ENCODE measurements around the gene RPL19. TPM values are rescaled to one million over a fixed set of nuclear protein-coding genes. Genes with fewer than 3 reads are reported as not detected.
"Not testable (repeated sequence)": the region's sequence is repeated elsewhere in the genome, so short reads cannot be mapped to it uniquely, and the experiment has no call there.

Gene RPL19
- total and polyA plus RNA-seq, 5 donors, result 1,060 to 1,781 (median 1,116) TPM

DNA sequence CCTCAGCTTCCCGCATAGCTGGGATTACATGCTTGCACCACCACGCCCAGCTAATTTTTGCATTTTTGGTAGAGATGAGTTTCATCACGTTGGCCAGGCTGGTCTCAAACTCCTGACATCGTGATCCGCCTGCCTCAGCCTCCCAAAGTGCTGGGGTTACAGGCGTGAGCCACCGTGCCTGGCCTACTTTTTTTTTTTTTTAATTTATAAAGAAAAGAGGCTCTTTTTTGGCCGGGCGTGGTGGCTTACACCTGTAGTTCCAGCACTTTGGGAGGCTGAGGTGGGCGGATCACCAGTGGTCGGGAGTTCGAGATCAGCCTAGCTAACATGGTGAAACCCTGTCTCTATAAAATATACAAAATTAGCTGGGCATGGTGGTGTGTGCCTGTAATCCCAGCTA is 50.0 kb downstream of the RPL19 start:
- not testable (repeated sequence) for DNase-seq; H3K27me3 ChIP-seq (ENCODE audit: control insufficient read depth, insufficient read depth); ATAC-seq; H3K9me3 ChIP-seq (ENCODE audit: control insufficient read depth, low read length); H3K27ac ChIP-seq (ENCODE audit: low read length); H3K4me3 ChIP-seq (ENCODE audit: low read length); H3K4me1 ChIP-seq (ENCODE audit: control insufficient read depth, insufficient read depth, low read length)
- 96% methylated on average over 12 of the region's 12 CpGs for WGBS
- intact Hi-C loops (cut with DNase I), result loop anchor here in 1 of 4 donors (10.0 kb wide), 1 partner anchor 45 kb away; the partner anchor contains the start of gene RPL19

- 75% methylated on average over 1 of the region's 1 CpG for WGBS
Measured at GRCh38 chr17:39251997-39252396, 51.9 kb downstream of the RPL19 start.

GRCh38 chr17:39252788-39253460 is 52.8 kb downstream of the RPL19 start:
- intact Hi-C loops (cut with DNase I), result loop anchor here in 1 of 4 donors (10.0 kb wide), 1 partner anchor 48 kb away; the partner anchor contains the start of gene RPL19
- H3K4me3 ChIP-seq (ENCODE audit: low read length), result no peak overlapping the region
- WGBS, result 75% methylated on average over 7 of the region's 7 CpGs

More at GRCh38 chr17:39251997-39252396, 51.9 kb downstream of the RPL19 start:
- Histone ChIP-seq H3K9me3 (ENCODE audit: control insufficient read depth, low read length) (no peaks in the 10 kb centered on the region), H3K4me3 (ENCODE audit: low read length) (no peak overlapping the region), H3K27ac (ENCODE audit: low read length) (no peak overlapping the region), H3K4me1 (ENCODE audit: control insufficient read depth, insufficient read depth, low read length) (no peaks in the 10 kb centered on the region), H3K27me3 (ENCODE audit: control insufficient read depth, insufficient read depth) (no peaks in the 10 kb centered on the region)
- intact Hi-C loops (cut with DNase I), result loop anchor here in 1 of 4 donors (10.0 kb wide), 1 partner anchor 47 kb away; the partner anchor contains the start of gene RPL19
- ATAC-seq (no peak), DNase-seq (no peak)

More at GRCh38 chr17:39252788-39253460, 52.8 kb downstream of the RPL19 start:
- no peak for DNase-seq
- H3K4me1 ChIP-seq (ENCODE audit: control insufficient read depth, insufficient read depth, low read length), result no peaks in the 10 kb centered on the region
- no peak overlapping the region for H3K27ac ChIP-seq (ENCODE audit: low read length)
- no peaks in the 10 kb centered on the region for H3K9me3 ChIP-seq (ENCODE audit: control insufficient read depth, low read length)
- no peak for ATAC-seq
- no peaks in the 10 kb centered on the region for H3K27me3 ChIP-seq (ENCODE audit: control insufficient read depth, insufficient read depth)

Other genes starting within 250 kb of the RPL19 start
- gene FBXO47, start 232.9 kb upstream of the RPL19 start, total RNA-seq, result not detected
- not detected for gene FBXO47, start 232.9 kb upstream of the RPL19 start, polyA plus RNA-seq
- 10 to 100 TPM in 1 of 4 donors, 1 to 10 TPM in 3; 4.4 to 14.6 (median 5.8) TPM for gene PLXDC1, start 48.6 kb upstream of the RPL19 start, total RNA-seq
- 13.0 TPM for gene PLXDC1, start 48.6 kb upstream of the RPL19 start, polyA plus RNA-seq
- gene ARL5C, start 34.1 kb upstream of the RPL19 start, total RNA-seq, result not detected
- not detected for gene ARL5C, start 34.1 kb upstream of the RPL19 start, polyA plus RNA-seq
- 10 to 100 TPM in 1 of 4 donors, 1 to 10 TPM in 3; 5.8 to 10.8 (median 8.0) TPM for gene CACNB1, start 2.6 kb upstream of the RPL19 start, total RNA-seq
- 6.4 TPM for gene CACNB1, start 2.6 kb upstream of the RPL19 start, polyA plus RNA-seq
- 1 to 10 TPM; 2.5 to 3.7 (median 3.1) TPM for gene STAC2, start 25.7 kb downstream of the RPL19 start, total RNA-seq
- gene STAC2, start 25.7 kb downstream of the RPL19 start, polyA plus RNA-seq, result 6.9 TPM
- gene FBXL20, start 201.3 kb downstream of the RPL19 start, total RNA-seq, result 10 to 100 TPM in 2 of 4 donors, 1 to 10 TPM in 2; 8.6 to 12.4 (median 10.7) TPM
- 4.0 TPM for gene FBXL20, start 201.3 kb downstream of the RPL19 start, polyA plus RNA-seq

Data from right cardiac atrium (tissue), 5 donors.